H9 (cell line): Measurements from ENCODE around the gene PPP2R5E. TPM values are rescaled to one million over a fixed set of nuclear protein-coding genes. Genes with fewer than 3 reads are reported as not detected.

Experiments used
- DNase-seq: peaks from one replicate; pipeline ENCODE4 v3.0.0-alpha.2; 2017
- H2AFZ ChIP-seq: one replicate; pipeline ENCODE4 v1.6.1; 2013; ENCODE audit warnings: mild to moderate bottlenecking, low read length, control low read depth, moderate library complexity
- H2AK5ac ChIP-seq: 2 replicates; pipeline ENCODE4 v1.6.1; 2013; ENCODE audit warnings: low read length, control low read depth, mixed read lengths; ENCODE audit not compliant: insufficient read length
- H2BK120ac ChIP-seq: one replicate; pipeline ENCODE4 v1.6.1; 2013; ENCODE audit warnings: low read depth, mild to moderate bottlenecking, low read length, control low read depth, inconsistent platforms; ENCODE audit not compliant: poor library complexity, severe bottlenecking
- H2BK12ac ChIP-seq: 2 replicates; pipeline ENCODE4 v1.6.1; 2013; ENCODE audit warnings: low read length, control low read depth, mixed read lengths, low read depth; ENCODE audit not compliant: insufficient read length
- H2BK15ac ChIP-seq: 2 replicates; pipeline ENCODE4 v1.6.1; 2013; ENCODE audit warnings: low read depth, low read length, control low read depth
- H2BK20ac ChIP-seq: one replicate; pipeline ENCODE4 v1.6.1; 2013; ENCODE audit warnings: low read depth, mild to moderate bottlenecking, low read length, control low read depth, inconsistent platforms; ENCODE audit not compliant: poor library complexity, severe bottlenecking
- H2BK5ac ChIP-seq: 2 replicates; pipeline ENCODE4 v1.6.1; 2013; ENCODE audit warnings: low read length, control low read depth, mixed read lengths; ENCODE audit not compliant: insufficient read length
- H3K14ac ChIP-seq: 2 replicates; pipeline ENCODE4 v1.6.1; 2013; ENCODE audit warnings: low read length, control low read depth; ENCODE audit not compliant: insufficient read depth
- H3K18ac ChIP-seq: 2 replicates; pipeline ENCODE4 v1.6.1; 2013; ENCODE audit warnings: low read depth, mild to moderate bottlenecking, mixed read lengths, low read length, control low read depth; ENCODE audit not compliant: insufficient read length
- H3K23ac ChIP-seq: 2 replicates; pipeline ENCODE4 v1.6.1; 2013; ENCODE audit warnings: low read length, control low read depth, mixed read lengths, low read depth; ENCODE audit not compliant: insufficient read length
- H3K23me2 ChIP-seq: 2 replicates; pipeline ENCODE4 v1.6.1; 2013; ENCODE audit warnings: low read depth, mild to moderate bottlenecking, mixed read lengths, low read length, control low read depth; ENCODE audit not compliant: insufficient read length, poor library complexity, severe bottlenecking
- H3K27ac ChIP-seq: 2 replicates; pipeline ENCODE4 v1.5.1; 2013; ENCODE audit warnings: low read length, control low read depth, mixed read lengths, low read depth; ENCODE audit not compliant: insufficient read length
- H3K27me3 ChIP-seq: 2 replicates; pipeline ENCODE4 v1.6.1; 2013; ENCODE audit warnings: low read length, control low read depth, inconsistent platforms; ENCODE audit not compliant: insufficient read depth
- H3K4ac ChIP-seq: 2 replicates; pipeline ENCODE4 v1.6.1; 2013; ENCODE audit warnings: low read depth, mild to moderate bottlenecking, control low read depth, inconsistent platforms, low read length, moderate library complexity
- H3K4me1 ChIP-seq: 2 replicates; pipeline ENCODE4 v1.6.1; 2013; ENCODE audit warnings: low read length, control low read depth, inconsistent platforms; ENCODE audit not compliant: insufficient read depth
- H3K4me2 ChIP-seq: 2 replicates; pipeline ENCODE4 v1.6.1; 2013; ENCODE audit warnings: low read length, control low read depth, mixed read lengths; ENCODE audit not compliant: insufficient read length, insufficient read depth
- H3K56ac ChIP-seq: 2 replicates; pipeline ENCODE4 v1.6.1; 2013; ENCODE audit warnings: low read depth, mild to moderate bottlenecking, mixed read lengths, low read length, control low read depth; ENCODE audit not compliant: insufficient read length
- H3K79me1 ChIP-seq: 2 replicates; pipeline ENCODE4 v1.6.1; 2013; ENCODE audit warnings: low read depth, mild to moderate bottlenecking, moderate library complexity, low read length, control low read depth, inconsistent platforms; ENCODE audit not compliant: insufficient read depth, poor library complexity, severe bottlenecking
- H3K79me2 ChIP-seq: 2 replicates; pipeline ENCODE4 v1.6.1; 2013; ENCODE audit warnings: low read length, control low read depth, inconsistent platforms; ENCODE audit not compliant: insufficient read depth
- H3K9ac ChIP-seq: 2 replicates; pipeline ENCODE4 v1.6.1; 2013; ENCODE audit warnings: low read length, control low read depth, mixed read lengths; ENCODE audit not compliant: insufficient read length; ENCODE audit errors: extremely low read depth
- H3K9me3 ChIP-seq: one replicate; pipeline ENCODE4 v1.6.1; 2013; ENCODE audit warnings: low read depth, low read length, inconsistent platforms; ENCODE audit not compliant: control insufficient read depth
- H3T11ph ChIP-seq: one replicate; pipeline ENCODE4 v1.6.1; 2013; ENCODE audit warnings: mild to moderate bottlenecking, low read length, control low read depth, inconsistent platforms
- H4K20me1 ChIP-seq: one replicate; pipeline ENCODE4 v1.6.1; 2013; ENCODE audit not compliant: control insufficient read depth, insufficient read length, insufficient read depth
- H4K5ac ChIP-seq: 2 replicates; pipeline ENCODE4 v1.6.1; 2013; ENCODE audit warnings: low read depth, mild to moderate bottlenecking, mixed read lengths, low read length, control low read depth; ENCODE audit not compliant: insufficient read length
- H4K8ac ChIP-seq: replicated peaks from 2 replicates; pipeline ENCODE4 v1.6.1; 2013; ENCODE audit warnings: low read length, control low read depth, mixed read lengths, low read depth; ENCODE audit not compliant: insufficient read length
- H4K91ac ChIP-seq: 2 replicates; pipeline ENCODE4 v1.6.1; 2013; ENCODE audit warnings: low read depth, mild to moderate bottlenecking, moderate library complexity, mixed read lengths, low read length, control low read depth; ENCODE audit not compliant: insufficient read length
- H3K27ac Mint-ChIP-seq, 3 experiments: 2 replicates in 2 of 3; 3 replicates in 1 of 3; pipeline ENCODE4 v1.8.0; 2020 to 2021; ENCODE audit warnings: mixed read lengths in 3 of 3, mild to moderate bottlenecking in 1 of 3, moderate library complexity in 1 of 3
- H3K27me3 Mint-ChIP-seq: 2 replicates; pipeline ENCODE4 v1.8.0; 2021; ENCODE audit warnings: low read depth, mild to moderate bottlenecking, moderate library complexity, mixed read lengths
- H3K36me3 Mint-ChIP-seq, 3 experiments: 2 replicates in 2 of 3; 3 replicates in 1 of 3; pipeline ENCODE4 v1.8.0; 2020 to 2021; ENCODE audit warnings: low read depth in 3 of 3, mixed read lengths in 3 of 3; ENCODE audit not compliant: insufficient read depth in 1 of 3
- H3K4me1 Mint-ChIP-seq, 2 experiments: 2 replicates each; pipeline ENCODE4 v1.8.0; 2020; ENCODE audit warnings: mixed read lengths in 2 of 2
- H3K4me3 Mint-ChIP-seq, 2 experiments: 2 replicates in 1 of 2; 3 replicates in 1 of 2; pipeline ENCODE4 v1.8.0; 2020 to 2021; ENCODE audit warnings: mild to moderate bottlenecking in 2 of 2, mixed read lengths in 2 of 2, moderate library complexity in 1 of 2
- H3K9me3 Mint-ChIP-seq, 2 experiments: 2 replicates in 1 of 2; 3 replicates in 1 of 2; pipeline ENCODE4 v1.8.0; 2020; ENCODE audit warnings: mild to moderate bottlenecking in 2 of 2, mixed read lengths in 2 of 2, moderate library complexity in 1 of 2
- CTCF ChIP-seq: fragments of 200-600 bp; sonication (generic); conservative IDR thresholded peaks from 3 replicates; pipeline ENCODE4 v1.8.0; 2021; ENCODE audit warnings: antibody characterized with exemption, mild to moderate bottlenecking
- WGBS: extraction: QIAGEN DNeasy Blood & Tissue Kit; methylation state at CpG from one replicate; pipeline ENCODE4 v1.1.7; 2013; ENCODE audit warnings: missing lambda C conversion rate, low lambda C conversion rate, mixed read lengths; ENCODE audit not compliant: insufficient read length; ENCODE audit errors: extremely low coverage; 5-methylcytosine and 5-hydroxymethylcytosine counted together
- total RNA-seq: library from RNA; stranded (reverse); gene quantifications from 2 replicates; pipeline ENCODE4 v1.2.1, GENCODE V29; 2021

Gene PPP2R5E
- total RNA-seq, 1 experiment from 2014 or later: 65.8 TPM

GRCh38 chr14:63573581-63573980 lies 30.4 kb upstream of the PPP2R5E start:
- no peak overlapping the region for H2AK5ac ChIP-seq
- no peaks in the 10 kb centered on the region for H3K79me2 ChIP-seq
- no peaks in the 10 kb centered on the region for H4K20me1 ChIP-seq
- H3K4me3 Mint-ChIP-seq: no peak overlapping the region; a peak in 1 of 5 replicates
- H3K23me2 ChIP-seq: no peaks in the 10 kb centered on the region
- no peak overlapping the region for H4K8ac ChIP-seq
- no peaks in the 10 kb centered on the region for H3K4me1 ChIP-seq
- H3K9me3 ChIP-seq: no peaks in the 10 kb centered on the region
- H3K4me1 Mint-ChIP-seq: no peaks in the 10 kb centered on the region
- no CpG with 5 or more reads among the region's 4 CpGs for WGBS
- no peak overlapping the region for H2BK12ac ChIP-seq
- no peak overlapping the region for H2BK5ac ChIP-seq
- DNase-seq: no peak
- no peaks in the 10 kb centered on the region for H3K79me1 ChIP-seq
- no peaks in the 10 kb centered on the region for H3K9me3 Mint-ChIP-seq
- TF ChIP-seq CTCF: no peak
- no peak overlapping the region for H3T11ph ChIP-seq
- H4K91ac ChIP-seq: no peak overlapping the region
- no peak overlapping the region for H3K18ac ChIP-seq
- H2BK20ac ChIP-seq: no peak overlapping the region
- H3K23ac ChIP-seq: no peak overlapping the region
- H3K27ac ChIP-seq: no peak overlapping the region
- H3K56ac ChIP-seq: no peak overlapping the region
- H3K4ac ChIP-seq: no peak overlapping the region
- H3K9ac ChIP-seq: no peak overlapping the region
- no peak overlapping the region for H2BK15ac ChIP-seq
- H3K4me2 ChIP-seq: no peak overlapping the region
- H3K27ac Mint-ChIP-seq: no peak overlapping the region
- no peak overlapping the region for H2AFZ ChIP-seq
- no peaks in the 10 kb centered on the region for H3K27me3 ChIP-seq
- H3K27me3 Mint-ChIP-seq: no peaks in the 10 kb centered on the region
- H3K14ac ChIP-seq: no peak overlapping the region
- no peak overlapping the region for H4K5ac ChIP-seq
- H2BK120ac ChIP-seq: no peak overlapping the region
- H3K36me3 Mint-ChIP-seq: no peaks in the 10 kb centered on the region
